ENCODE data around the gene TTPAL.

DNA sequence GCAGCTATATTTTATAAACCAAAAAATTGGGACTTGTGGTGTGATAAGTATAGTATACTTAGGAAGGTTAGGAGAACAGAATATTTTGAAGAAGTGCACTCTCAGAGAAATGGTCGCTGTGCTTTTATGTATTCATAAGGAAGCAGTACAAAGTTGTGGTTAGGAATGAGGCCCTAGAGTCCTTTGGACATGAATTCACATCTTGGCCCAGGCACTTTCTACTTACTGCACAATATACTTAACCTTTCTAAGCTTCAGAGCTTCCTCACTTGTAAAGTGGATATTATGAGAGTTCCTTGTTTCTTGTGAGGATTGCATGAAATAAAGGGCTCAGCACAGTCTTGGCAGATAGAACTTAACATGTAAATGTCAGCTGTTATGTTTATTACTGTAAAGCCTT lies 67.2 kb downstream of the TTPAL start:
- TF ChIP-seq EP300 (IDR thresholded peaks at IDR 0.05) (no peak), POLR2AphosphoS5 (IDR thresholded peaks at IDR 0.05) (no peak)
- TF ChIP-seq, protein P1, sequence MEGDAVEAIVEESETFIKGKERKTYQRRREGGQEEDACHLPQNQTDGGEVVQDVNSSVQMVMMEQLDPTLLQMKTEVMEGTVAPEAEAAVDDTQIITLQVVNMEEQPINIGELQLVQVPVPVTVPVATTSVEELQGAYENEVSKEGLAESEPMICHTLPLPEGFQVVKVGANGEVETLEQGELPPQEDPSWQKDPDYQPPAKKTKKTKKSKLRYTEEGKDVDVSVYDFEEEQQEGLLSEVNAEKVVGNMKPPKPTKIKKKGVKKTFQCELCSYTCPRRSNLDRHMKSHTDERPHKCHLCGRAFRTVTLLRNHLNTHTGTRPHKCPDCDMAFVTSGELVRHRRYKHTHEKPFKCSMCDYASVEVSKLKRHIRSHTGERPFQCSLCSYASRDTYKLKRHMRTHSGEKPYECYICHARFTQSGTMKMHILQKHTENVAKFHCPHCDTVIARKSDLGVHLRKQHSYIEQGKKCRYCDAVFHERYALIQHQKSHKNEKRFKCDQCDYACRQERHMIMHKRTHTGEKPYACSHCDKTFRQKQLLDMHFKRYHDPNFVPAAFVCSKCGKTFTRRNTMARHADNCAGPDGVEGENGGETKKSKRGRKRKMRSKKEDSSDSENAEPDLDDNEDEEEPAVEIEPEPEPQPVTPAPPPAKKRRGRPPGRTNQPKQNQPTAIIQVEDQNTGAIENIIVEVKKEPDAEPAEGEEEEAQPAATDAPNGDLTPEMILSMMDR (IDR thresholded peaks at IDR 0.05): no peak

Measured in esophagus muscularis mucosa (tissue), 4 donors.